ENCODE measurements around the gene PAFAH1B1. TPM values are rescaled to one million over a fixed set of nuclear protein-coding genes. Genes with fewer than 3 reads are reported as not detected.
"Not testable (repeated sequence)": the region's sequence is repeated elsewhere in the genome, so short reads cannot be mapped to it uniquely, and the experiment has no call there.

Gene PAFAH1B1
- total RNA-seq, 1 donor from 2014 or later = 151 TPM

DNA sequence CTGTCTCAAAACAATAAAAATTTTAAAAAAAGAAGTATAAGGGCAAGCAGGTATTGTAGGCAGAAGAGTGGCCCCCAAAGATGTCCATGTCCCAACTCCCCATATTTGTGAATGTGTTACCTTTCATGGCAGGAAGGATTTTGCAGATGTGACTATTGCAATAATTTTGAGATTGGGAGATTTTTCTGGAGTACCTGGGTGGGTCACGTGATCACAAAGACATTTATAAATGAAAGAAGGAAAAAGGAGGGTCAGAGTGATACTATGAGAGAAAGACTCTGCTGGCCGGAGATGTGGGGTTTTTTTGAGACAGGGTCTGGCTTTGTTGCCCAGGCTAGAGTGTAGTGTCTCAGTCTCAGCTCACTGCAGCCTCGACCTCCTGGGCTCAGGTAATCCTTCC is 27.4 kb upstream of the PAFAH1B1 start:
- intact Hi-C loops (cut with micrococcal nuclease) = no loop called here
- Mint-ChIP-seq H3K4me3 (ENCODE audit: low read depth) (no peak overlapping the region), H3K9me3 (no peaks in the 10 kb centered on the region), H3K27ac (no peak overlapping the region), H3K4me1 (ENCODE audit: low read depth) (peaks cover 6% of the 10 kb centered on the region), H3K27me3 (ENCODE audit: low read depth) (no peaks in the 10 kb centered on the region), H3K36me3 (ENCODE audit: low read depth) (no peaks in the 10 kb centered on the region)
- no peak for DNase-seq (ENCODE audit: low spot score)

GRCh38 chr17:2571523-2572303 is 21.7 kb upstream of the PAFAH1B1 start:
- Mint-ChIP-seq H3K36me3 (ENCODE audit: low read depth) (no peaks in the 10 kb centered on the region), H3K9me3 (no peaks in the 10 kb centered on the region), H3K27ac (no peak overlapping the region), H3K27me3 (ENCODE audit: low read depth) (peaks cover 1% of the 10 kb centered on the region), H3K4me3 (ENCODE audit: low read depth) (no peak overlapping the region), H3K4me1 (ENCODE audit: low read depth) (peaks cover 3% of the 10 kb centered on the region)
- intact Hi-C loops (cut with micrococcal nuclease) = no loop called here
- DNase-seq (ENCODE audit: low spot score) = no peak

DNA sequence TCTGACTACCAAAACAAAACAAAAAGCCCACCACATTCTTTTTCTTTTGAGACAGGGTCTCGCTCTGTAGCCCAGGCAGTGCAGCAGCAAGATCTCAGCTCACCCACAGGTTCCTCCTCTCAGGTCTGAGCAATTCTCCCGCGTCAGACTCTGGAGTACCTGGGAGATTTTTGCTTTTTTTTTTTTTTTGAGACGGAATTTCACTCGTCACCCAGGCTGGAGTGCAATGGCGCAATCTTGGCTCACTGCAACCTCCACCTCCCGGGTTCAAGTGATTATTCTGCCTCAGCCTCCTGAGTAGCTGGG is 21.2 kb upstream of the PAFAH1B1 start:
- intact Hi-C loops (cut with micrococcal nuclease); H3K4me1 Mint-ChIP-seq (ENCODE audit: low read depth); H3K9me3 Mint-ChIP-seq; H3K36me3 Mint-ChIP-seq (ENCODE audit: low read depth); H3K4me3 Mint-ChIP-seq (ENCODE audit: low read depth); H3K27me3 Mint-ChIP-seq (ENCODE audit: low read depth); DNase-seq (ENCODE audit: low spot score); H3K27ac Mint-ChIP-seq: not testable (repeated sequence)

DNA sequence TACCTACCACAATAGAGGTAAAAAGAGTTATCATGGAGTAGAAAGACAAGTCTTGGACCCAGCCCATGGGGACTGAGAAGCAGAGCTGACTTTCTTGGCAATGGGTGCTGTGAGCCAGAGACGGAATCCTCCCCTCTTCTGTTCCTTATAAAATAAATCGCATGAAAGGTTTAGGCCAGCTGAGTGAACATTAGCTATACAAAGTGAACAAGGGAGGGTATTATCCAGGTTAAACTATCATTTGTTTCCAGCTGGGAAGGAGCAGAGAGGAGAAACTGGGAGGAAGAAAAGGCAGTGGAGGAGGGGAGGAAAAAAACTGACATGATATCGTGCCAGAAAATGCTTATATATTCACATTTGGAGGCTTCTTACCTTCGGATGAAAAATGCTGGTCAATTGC is 13.3 kb upstream of the PAFAH1B1 start:
- Mint-ChIP-seq H3K27me3 (ENCODE audit: low read depth) (peaks cover 7% of the 10 kb centered on the region), H3K4me3 (ENCODE audit: low read depth) (no peak overlapping the region), H3K27ac (no peak overlapping the region), H3K4me1 (ENCODE audit: low read depth) (no peaks in the 10 kb centered on the region), H3K36me3 (ENCODE audit: low read depth) (no peaks in the 10 kb centered on the region), H3K9me3 (no peaks in the 10 kb centered on the region)
- intact Hi-C loops (cut with micrococcal nuclease) = no loop called here
- no peak for DNase-seq (ENCODE audit: low spot score)

- Mint-ChIP-seq H3K4me3 (ENCODE audit: low read depth) (no peak overlapping the region), H3K27me3 (ENCODE audit: low read depth) (peaks cover 7% of the 10 kb centered on the region), H3K36me3 (ENCODE audit: low read depth) (no peaks in the 10 kb centered on the region), H3K4me1 (ENCODE audit: low read depth) (no peaks in the 10 kb centered on the region), H3K27ac (no peak overlapping the region), H3K9me3 (no peaks in the 10 kb centered on the region)
- intact Hi-C loops (cut with micrococcal nuclease) = no loop called here
- no peak for DNase-seq (ENCODE audit: low spot score)
Measured at GRCh38 chr17:2580661-2581060, 12.8 kb upstream of the PAFAH1B1 start.

DNA sequence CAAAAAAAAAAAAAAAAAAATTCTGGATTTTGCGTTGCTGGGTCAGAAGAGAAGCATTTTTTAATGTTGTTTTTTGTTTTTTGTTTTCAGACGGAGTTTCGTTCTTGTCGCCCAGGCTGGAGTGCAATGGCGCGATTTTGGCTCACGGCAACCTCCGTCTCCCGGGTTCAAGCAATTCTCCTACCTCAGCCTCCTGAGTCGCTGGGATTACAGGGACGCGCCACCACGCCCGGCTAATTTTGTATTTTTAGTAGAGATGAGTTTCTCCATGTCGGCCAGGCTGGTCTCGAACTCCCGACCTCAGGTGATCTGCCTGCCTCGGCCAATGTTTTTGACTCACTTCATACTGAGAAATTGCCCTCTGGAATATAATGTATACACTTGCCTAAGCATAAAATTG is 11.0 kb upstream of the PAFAH1B1 start:
- DNase-seq (ENCODE audit: low spot score) = no peak
- Mint-ChIP-seq H3K27me3 (ENCODE audit: low read depth) (peaks cover 7% of the 10 kb centered on the region), H3K9me3 (no peaks in the 10 kb centered on the region), H3K4me1 (ENCODE audit: low read depth) (no peaks in the 10 kb centered on the region), H3K27ac (no peak overlapping the region), H3K36me3 (ENCODE audit: low read depth) (no peaks in the 10 kb centered on the region), H3K4me3 (ENCODE audit: low read depth) (no peak overlapping the region)
- intact Hi-C loops (cut with micrococcal nuclease) = no loop called here

GRCh38 chr17:2591040-2591640 is 2.3 kb upstream of the PAFAH1B1 start:
- H3K4me3 Mint-ChIP-seq (ENCODE audit: low read depth) = no peak overlapping the region
- no peak for DNase-seq (ENCODE audit: low spot score)
- H3K36me3 Mint-ChIP-seq (ENCODE audit: low read depth) = peaks cover 12% of the 10 kb centered on the region
- intact Hi-C loops (cut with micrococcal nuclease) = loop anchor here (5.0 kb wide), 2 partner anchors 86 to 189 kb away; partner anchors contain the start of gene MNT
- H3K27me3 Mint-ChIP-seq (ENCODE audit: low read depth) = peaks cover 3% of the 10 kb centered on the region
- H3K4me1 Mint-ChIP-seq (ENCODE audit: low read depth) = peaks cover 14% of the 10 kb centered on the region
- no peaks in the 10 kb centered on the region for H3K9me3 Mint-ChIP-seq
- H3K27ac Mint-ChIP-seq = no peak overlapping the region

DNA sequence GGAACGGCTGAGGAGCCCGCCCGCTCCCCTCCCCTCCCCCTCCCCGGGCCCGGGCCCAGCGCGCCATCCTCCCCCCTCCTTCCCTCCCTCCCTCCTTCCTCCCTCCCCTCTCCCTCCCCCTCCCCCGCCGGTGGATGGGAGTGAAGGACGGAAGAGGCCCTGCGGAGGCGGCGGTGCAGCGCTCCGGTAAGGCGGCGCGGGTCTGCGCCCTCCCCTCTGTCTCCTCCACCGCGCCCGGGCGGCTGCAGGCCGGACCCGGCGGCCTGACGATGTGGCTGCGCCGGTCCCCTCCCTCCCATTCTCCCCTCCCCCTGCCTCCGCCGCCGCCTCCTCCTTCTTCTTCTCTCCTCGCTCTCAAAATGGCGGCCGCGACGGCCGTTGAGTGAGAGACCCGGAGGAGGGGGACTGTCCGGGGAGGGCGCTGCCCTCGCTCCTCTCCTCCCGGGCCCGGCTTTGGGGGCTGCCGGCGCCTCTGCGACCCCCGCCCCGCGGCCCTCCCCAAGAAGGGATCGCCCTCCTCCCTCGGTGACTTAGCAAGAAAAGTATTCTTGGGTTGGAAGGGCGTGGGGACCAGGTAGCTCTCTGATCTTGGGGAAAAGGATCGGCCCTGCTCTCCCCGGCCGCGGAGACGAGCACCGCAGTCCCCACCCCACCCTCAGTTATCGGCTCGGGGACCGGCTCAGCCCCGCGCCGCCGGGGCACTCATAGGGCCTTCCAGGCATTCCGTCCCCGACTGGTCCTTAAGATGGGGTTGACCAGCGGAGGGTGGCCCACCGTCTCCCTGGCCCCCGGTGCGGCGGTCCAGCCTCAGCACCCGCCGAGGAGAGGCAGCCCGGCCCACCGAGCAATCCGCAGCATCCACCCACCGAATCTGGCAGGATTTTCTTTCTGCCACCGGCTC is 617 bp downstream of the PAFAH1B1 start:
- H3K27me3 Mint-ChIP-seq (ENCODE audit: low read depth) = no peaks in the 10 kb centered on the region
- peak overlapping the region; percentile 87 for H3K27ac Mint-ChIP-seq
- DNase-seq (ENCODE audit: low spot score) = peak; percentile 77
- H3K4me1 Mint-ChIP-seq (ENCODE audit: low read depth) = peaks cover 32% of the 10 kb centered on the region
- intact Hi-C loops (cut with micrococcal nuclease) = loop anchor here (2.0 to 5.0 kb wide), 3 partner anchors 83 to 192 kb away; partner anchors contain the start of genes METTL16 and MNT
- no peaks in the 10 kb centered on the region for H3K9me3 Mint-ChIP-seq
- peak overlapping the region; percentile 94 for H3K4me3 Mint-ChIP-seq (ENCODE audit: low read depth)
- peaks cover 24% of the 10 kb centered on the region for H3K36me3 Mint-ChIP-seq (ENCODE audit: low read depth)

GRCh38 chr17:2594722-2595599 is 1.5 kb downstream of the PAFAH1B1 start:
- Mint-ChIP-seq H3K27me3 (ENCODE audit: low read depth) (no peaks in the 10 kb centered on the region), H3K9me3 (no peaks in the 10 kb centered on the region), H3K4me1 (ENCODE audit: low read depth) (peaks cover 37% of the 10 kb centered on the region), H3K36me3 (ENCODE audit: low read depth) (peaks cover 29% of the 10 kb centered on the region), H3K4me3 (ENCODE audit: low read depth) (peak overlapping the region; percentile 94), H3K27ac (peak overlapping the region; percentile 87)
- intact Hi-C loops (cut with micrococcal nuclease) = loop anchor here (5.0 kb wide), 3 partner anchors 42 to 193 kb away; partner anchors contain the start of gene MNT
- DNase-seq (ENCODE audit: low spot score) = no peak

DNA sequence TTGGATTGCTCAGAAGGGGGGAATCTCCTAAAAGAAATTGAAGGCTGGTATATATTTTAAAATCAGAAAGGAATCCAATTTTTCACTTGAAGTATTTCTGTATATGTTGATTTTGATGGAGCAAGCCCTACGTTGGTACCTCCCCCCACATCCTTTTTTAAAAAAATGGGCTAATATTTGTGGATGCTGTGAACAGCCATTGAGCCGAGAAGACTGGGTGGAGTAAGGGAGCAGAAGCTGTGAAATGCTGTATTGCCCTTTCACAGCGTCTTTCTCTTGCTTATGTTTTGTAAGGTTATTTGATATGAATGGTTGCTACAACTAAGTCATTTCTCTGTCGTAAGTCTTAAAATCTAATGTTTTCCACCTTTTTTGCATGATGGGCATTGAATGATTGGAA is 2.3 kb downstream of the PAFAH1B1 start:
- Mint-ChIP-seq H3K4me3 (ENCODE audit: low read depth) (peak overlapping the region; percentile 94), H3K27ac (no peak overlapping the region), H3K9me3 (no peaks in the 10 kb centered on the region), H3K4me1 (ENCODE audit: low read depth) (peaks cover 37% of the 10 kb centered on the region), H3K36me3 (ENCODE audit: low read depth) (peaks cover 29% of the 10 kb centered on the region), H3K27me3 (ENCODE audit: low read depth) (no peaks in the 10 kb centered on the region)
- intact Hi-C loops (cut with micrococcal nuclease) = loop anchor here (5.0 kb wide), 1 partner anchor 42 kb away; no protein-coding TSS in a partner anchor
- DNase-seq (ENCODE audit: low spot score) = no peak

DNA sequence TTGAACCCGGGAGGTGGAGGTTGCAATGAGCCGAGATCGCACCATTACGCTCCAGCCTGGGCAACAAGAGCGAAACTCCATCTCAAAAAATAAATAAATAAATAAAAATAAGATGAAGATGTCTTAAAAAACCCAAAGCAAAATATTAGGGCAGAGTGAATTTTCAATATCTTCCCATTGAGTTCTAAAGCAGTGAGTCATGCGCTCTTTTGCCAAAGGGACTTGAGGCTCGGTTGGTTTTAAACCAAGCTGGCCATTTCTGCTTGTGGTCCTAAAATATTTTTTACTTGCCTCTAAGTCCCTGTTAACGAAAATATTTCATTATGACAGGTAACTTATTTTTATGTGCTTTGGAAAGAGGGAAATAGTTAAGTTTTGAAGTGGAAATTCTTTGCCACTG is 4.7 kb downstream of the PAFAH1B1 start:
- H3K9me3 Mint-ChIP-seq = no peaks in the 10 kb centered on the region
- H3K27me3 Mint-ChIP-seq (ENCODE audit: low read depth) = no peaks in the 10 kb centered on the region
- H3K27ac Mint-ChIP-seq = no peak overlapping the region
- no peak overlapping the region for H3K4me3 Mint-ChIP-seq (ENCODE audit: low read depth)
- DNase-seq (ENCODE audit: low spot score) = no peak
- intact Hi-C loops (cut with micrococcal nuclease) = loop anchor here (5.0 kb wide), 1 partner anchor 39 kb away; no protein-coding TSS in a partner anchor
- peaks cover 40% of the 10 kb centered on the region for H3K36me3 Mint-ChIP-seq (ENCODE audit: low read depth)
- H3K4me1 Mint-ChIP-seq (ENCODE audit: low read depth) = peaks cover 42% of the 10 kb centered on the region

DNA sequence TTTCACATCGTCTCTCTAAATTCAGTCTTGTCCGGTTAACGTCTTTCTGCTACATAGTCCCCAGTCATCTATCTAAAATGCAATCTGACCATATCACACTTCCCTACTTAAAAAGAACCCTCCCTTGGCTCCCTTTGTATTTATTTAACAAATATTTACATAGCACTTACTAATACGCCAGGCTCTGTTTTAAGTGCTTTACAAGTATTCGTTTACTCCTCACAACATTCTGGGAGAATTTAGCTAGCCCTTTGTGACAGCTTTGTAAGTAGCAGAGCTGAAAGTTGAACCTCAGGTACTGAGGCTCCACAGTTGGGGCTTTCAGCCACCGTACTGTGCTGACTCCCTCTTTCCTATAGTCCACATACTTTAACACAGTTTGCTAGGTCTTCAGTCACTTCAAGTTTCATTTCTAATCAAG is 9.2 kb downstream of the PAFAH1B1 start:
- no peak for DNase-seq (ENCODE audit: low spot score)
- Mint-ChIP-seq H3K4me3 (ENCODE audit: low read depth) (no peak overlapping the region), H3K36me3 (ENCODE audit: low read depth) (peaks cover 39% of the 10 kb centered on the region), H3K4me1 (ENCODE audit: low read depth) (peaks cover 33% of the 10 kb centered on the region), H3K27ac (peak overlapping the region; percentile 23), H3K9me3 (no peaks in the 10 kb centered on the region), H3K27me3 (ENCODE audit: low read depth) (no peaks in the 10 kb centered on the region)
- intact Hi-C loops (cut with micrococcal nuclease) = no loop called here

Measured in activated T-helper 2 cell treated with anti-CD3 and anti-CD28 coated beads, Interferon-gamma antibody, Interleukin-2, Interleukin-4, amounts not matched to agents 10 μg/mL and 5 μg/mL and 100 μg/mL, durations not matched to agents 14 hours and 24 hours and 36 hours (primary cell).